Heart right ventricle (tissue), 16 donors: ENCODE results near the gene VPS8. TPM values are rescaled to one million over a fixed set of nuclear protein-coding genes. Genes with fewer than 3 reads are reported as not detected.
"Not testable (repeated sequence)": the region's sequence is repeated elsewhere in the genome, so short reads cannot be mapped to it uniquely, and the experiment has no call there.

Source experiments
- ATAC-seq, 8 donors: fragments of 200-7000 bp; cut with Tn5 transposase; one replicate each; pipeline ENCODE4 v1.9.1; 2020; ENCODE audit warnings: mild to moderate bottlenecking in 8 of 8, moderate library complexity in 8 of 8, moderate number of reproducible peaks in 1 of 8
- DNase-seq, 2 donors: peaks; one replicate each; pipeline ENCODE4 v3.0.0-alpha.2; 2020
- H3K27ac ChIP-seq, 10 donors: fragments of 200-600 bp; sonication (generic) in 2 of 10; one replicate each; pipeline versions ENCODE4 v1.5.0 to v1.8.0; 2020 to 2022; ENCODE audit warnings: mild to moderate bottlenecking in 3 of 10
- H3K27me3 ChIP-seq, 7 donors: fragments of 200-600 bp; one replicate each; pipeline ENCODE4 v1.8.0; 2021 to 2022; ENCODE audit warnings: mild to moderate bottlenecking in 2 of 7
- H3K36me3 ChIP-seq, 9 donors: fragments of 200-600 bp; sonication (generic) in 1 of 9; one replicate each; pipeline versions ENCODE4 v1.5.0 to v1.8.0; 2020 to 2022; ENCODE audit warnings: mild to moderate bottlenecking in 2 of 9
- H3K4me1 ChIP-seq, 9 donors: fragments of 200-600 bp; sonication (generic) in 1 of 9; one replicate each; pipeline versions ENCODE4 v1.5.0 to v1.8.0; 2020 to 2022; ENCODE audit warnings: mild to moderate bottlenecking in 4 of 9
- H3K4me3 ChIP-seq, 10 donors: fragments of 200-600 bp; sonication (generic) in 2 of 10; one replicate each; pipeline versions ENCODE4 v1.5.0 to v1.8.0; 2020 to 2022; ENCODE audit warnings: mild to moderate bottlenecking in 7 of 10, moderate library complexity in 2 of 10
- H3K9me3 ChIP-seq, 11 donors: fragments of 200-600 bp in 10 of 11; sonication (generic) in 2 of 11; one replicate each; pipeline versions ENCODE4 v1.5.0 to v1.8.0; 2013 to 2022; ENCODE audit warnings: mild to moderate bottlenecking in 2 of 11, control low read depth in 1 of 11, moderate library complexity in 1 of 11
- CTCF ChIP-seq, 9 donors: fragments of 200-600 bp; sonication (generic) in 2 of 9; IDR thresholded peaks; one replicate each; pipeline versions ENCODE4 v1.5.0 to v1.8.0; 2021 to 2022; ENCODE audit warnings: antibody characterized with exemption in 9 of 9, mild to moderate bottlenecking in 5 of 9, moderate library complexity in 1 of 9
- WGBS, 2 donors: extraction: QIAGEN DNeasy Blood & Tissue Kit; methylation state at CpG; one replicate each; pipeline ENCODE4 v1.1.7; 2013; ENCODE audit warnings: inconsistent platforms in 1 of 2; 5-methylcytosine and 5-hydroxymethylcytosine counted together
- intact Hi-C, 10 donors: fragments of 100-400 bp; cut with DNase I; formaldehyde crosslinking; loops; one replicate each; pipeline versions ENCODE4 v1.11.1 to v1.14.2; 2022
- polyA plus RNA-seq, 2 donors: library from polyadenylated mRNA; stranded (reverse); fragments of 200-250 nt; gene quantifications; one replicate each; pipeline ENCODE4 v1.2.3, GENCODE V29; 2013
- total RNA-seq, 10 donors: library from RNA; stranded (reverse); fragmentation: NEBNext Ultra II Directional in 3 of 10; extraction: Animal tissue kit (Norgen Biotek cat#: 25700) in 3 of 10; gene quantifications; one replicate each; pipeline versions ENCODE4 v1.2.1 to v1.2.4, GENCODE V29; 2021 to 2023
- donor health status: Arrhythmogenic right ventricular cardiomyopathy.
- donor health status: ischemic (EF 13 %, LVEDD 7.1; RV severe dilation, severe dysfunction).
- donor health status: healthy with polysubstance abuse.
- donor health status: DM: no; HTN: yes; CAD: no.
- donor health status: DM: no; HTN: no; CAD: no.
- donor health status: ischemic (EF 25% LVEDD 6.9; RV normal size, moderate dysfunction).
- donor health status: ischemic (EF 25% LVEDD 5.7; RV mildly dilated, moderate dysfunction).
- donor health status: healthy.
- donor health status: DM: yes; HTN: yes; CAD: no.
- donor health status: Ischemic cardiomyopathy.
- donor health status: ischemic (EF 35%, LVEDD 5.7; RV mildly dilated, moderate dysfunction).
- donor health status: nonischemic (EF 11% LVEDD 7.7; RV severe dilation, severe dysfunction).
- donor health status: DM: yes; HTN: yes; CAD: no.
- donor health status: PGD.
- donor health status: ischemic (EF 29% LVEDD 5.4; RV normal size, mild dysfunction).
- donor health status: nonischemic (EF 23%, LVEDD 6.1; RV moderate dilation, normal function).

Gene VPS8
- total and polyA plus RNA-seq, 12 donors, result 11.1 to 123 (median 80.6) TPM

- Histone ChIP-seq H3K4me3 (no peak overlapping the region), H3K27ac (no peak overlapping the region), H3K9me3 (no peaks in the 10 kb centered on the region), H3K27me3 (no peaks in the 10 kb centered on the region), H3K4me1 (peaks cover 0 to 7% (median 0%) of the 10 kb centered on the region in 9 donors), H3K36me3 (peaks cover 0 to 66% (median 18%) of the 10 kb centered on the region in 9 donors)
- no peak for TF ChIP-seq CTCF (IDR thresholded peaks at IDR 0.05)
- ATAC-seq, result no peak
- intact Hi-C loops, result no loop called here
- 92 to 95% methylated on average over 5 of the region's 5 CpGs for WGBS, 2 donors
- no peak for DNase-seq
Observed at GRCh38 chr3:184985586-184985985, 173.6 kb downstream of the VPS8 start.

- DNase-seq, result no peak
- Histone ChIP-seq H3K27me3 (no peaks in the 10 kb centered on the region), H3K27ac (no peak overlapping the region), H3K9me3 (no peaks in the 10 kb centered on the region), H3K4me3 (no peak overlapping the region), H3K4me1 (peaks cover 0 to 7% (median 0%) of the 10 kb centered on the region in 9 donors), H3K36me3 (peaks cover 0 to 73% (median 18%) of the 10 kb centered on the region in 9 donors)
- intact Hi-C loops, result no loop called here
- no peak for TF ChIP-seq CTCF (IDR thresholded peaks at IDR 0.05)
- peak in 1 of 8 donors; percentile 37 for ATAC-seq
- WGBS, 2 donors, result 79 to 86% methylated on average over 3 of the region's 3 CpGs
Observed at GRCh38 chr3:184986366-184986889, 174.5 kb downstream of the VPS8 start.

- H3K4me3 ChIP-seq, result no peak overlapping the region
- WGBS, 2 donors, result 98 to 100% methylated on average over 1 of the region's 1 CpG
- ATAC-seq, result no peak
Observed at GRCh38 chr3:184993394-184993793, 181.4 kb downstream of the VPS8 start.

DNA sequence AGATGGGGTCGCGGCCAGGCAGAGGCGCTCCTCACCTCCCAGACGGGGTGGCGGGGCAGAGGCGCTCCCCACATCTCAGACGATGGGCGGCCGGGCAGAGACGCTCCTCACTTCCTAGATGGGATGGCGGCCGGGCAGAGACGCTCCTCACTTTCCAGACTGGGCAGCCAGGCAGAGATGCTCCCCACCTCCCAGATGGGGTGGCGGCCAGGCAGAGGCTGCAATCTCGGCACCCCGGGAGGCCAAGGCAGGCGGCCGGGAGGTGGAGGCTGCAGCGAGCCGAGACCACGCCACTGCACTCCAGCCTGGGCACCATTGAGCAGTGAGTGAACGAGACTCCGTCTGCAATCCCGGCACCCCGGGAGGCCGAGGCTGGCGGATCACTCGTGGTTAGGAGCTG lies 191.9 kb downstream of the VPS8 start:
- H3K4me3 ChIP-seq, ATAC-seq, H3K27me3 ChIP-seq, H3K27ac ChIP-seq, intact Hi-C loops, H3K4me1 ChIP-seq, DNase-seq, H3K9me3 ChIP-seq: not testable (repeated sequence)
- peaks cover 0 to 63% (median 32%) of the 10 kb centered on the region in 9 donors for H3K36me3 ChIP-seq
- 90 to 99% methylated on average over 6 to 23 of the region's 28 CpGs for WGBS, 2 donors

More at GRCh38 chr3:184993394-184993793, 181.4 kb downstream of the VPS8 start:
- H3K9me3 ChIP-seq, result no peaks in the 10 kb centered on the region
- H3K27me3 ChIP-seq, result no peaks in the 10 kb centered on the region
- DNase-seq, result no peak
- no peaks in the 10 kb centered on the region for H3K4me1 ChIP-seq
- no peak for TF ChIP-seq CTCF (IDR thresholded peaks at IDR 0.05)
- no peak overlapping the region for H3K27ac ChIP-seq
- H3K36me3 ChIP-seq, result peaks cover 0 to 70% (median 25%) of the 10 kb centered on the region in 9 donors
- intact Hi-C loops, result no loop called here

GRCh38 chr3:185009650-185010049 lies 197.7 kb downstream of the VPS8 start:
- ATAC-seq (no peak), DNase-seq (no peak)
- TF ChIP-seq CTCF (IDR thresholded peaks at IDR 0.05), result no peak
- peaks cover 0 to 54% (median 10%) of the 10 kb centered on the region in 9 donors for H3K36me3 ChIP-seq
- no peaks in the 10 kb centered on the region for H3K4me1 ChIP-seq
- 89 to 95% methylated on average over 3 of the region's 3 CpGs for WGBS, 2 donors
- intact Hi-C loops, result no loop called here
- no peaks in the 10 kb centered on the region for H3K27me3 ChIP-seq
- H3K4me3 ChIP-seq, result no peak overlapping the region
- H3K9me3 ChIP-seq, result peaks cover 0 to 28% (median 6%) of the 10 kb centered on the region in 11 donors
- no peak overlapping the region for H3K27ac ChIP-seq

DNA sequence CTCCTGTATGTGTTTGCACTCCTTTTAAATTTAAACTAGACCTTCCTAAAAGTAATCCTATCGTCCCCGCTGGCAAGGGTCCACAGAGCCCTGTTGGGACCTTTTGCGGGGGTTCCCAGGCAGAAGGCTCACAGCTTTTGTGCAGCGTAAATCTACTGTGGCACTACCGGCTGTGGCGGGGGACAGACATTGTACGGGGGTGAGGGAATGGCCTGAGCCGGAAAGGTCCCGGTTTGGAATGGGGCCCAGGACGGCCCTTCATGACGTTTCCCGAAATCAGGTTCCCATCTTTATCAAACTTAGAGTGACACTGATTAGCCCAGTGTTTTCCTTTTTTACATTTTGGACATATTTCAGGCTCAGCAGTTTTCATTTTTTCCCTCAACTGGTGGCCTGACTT lies 205.6 kb downstream of the VPS8 start:
- H3K27me3 ChIP-seq, intact Hi-C loops, ATAC-seq: not testable (repeated sequence)
- Histone ChIP-seq H3K36me3 (peaks cover 0 to 25% (median 0%) of the 10 kb centered on the region in 9 donors), H3K27ac (peak overlapping the region in 6 of 10 donors; percentile 9 to 71 (median 57)), H3K9me3 (peaks cover 0 to 11% (median 0%) of the 10 kb centered on the region in 11 donors), H3K4me3 (peak overlapping the region in 7 of 10 donors; percentile 3 to 43 (median 35)), H3K4me1 (peaks cover 0 to 12% (median 0%) of the 10 kb centered on the region in 9 donors)
- WGBS, 2 donors, result 41 to 47% methylated on average over 12 of the region's 12 CpGs
- peak; percentile 27 to 33 for DNase-seq

DNA sequence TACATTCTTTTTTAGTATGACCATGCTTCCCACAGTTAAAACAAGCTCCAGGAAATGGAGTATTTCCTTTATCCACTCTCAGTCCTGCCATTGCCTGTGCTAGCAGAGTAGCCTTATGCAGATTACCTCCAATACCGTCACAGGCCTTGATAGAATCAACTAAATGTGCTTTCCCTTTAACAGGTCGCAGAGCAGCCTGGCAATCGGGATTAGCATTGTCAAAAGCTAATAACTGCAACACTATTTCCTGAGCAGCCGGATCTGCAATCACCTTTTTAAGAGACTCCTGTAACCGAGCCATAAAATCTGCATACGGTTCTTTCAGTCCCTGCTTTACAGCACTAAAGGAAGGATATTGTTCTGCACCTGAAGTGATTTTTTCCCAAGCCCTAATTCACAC lies 206.0 kb downstream of the VPS8 start:
- intact Hi-C loops, DNase-seq, H3K27me3 ChIP-seq, ATAC-seq: not testable (repeated sequence)
- peak overlapping the region in 6 of 10 donors; percentile 3 to 43 (median 32) for H3K4me3 ChIP-seq
- peak overlapping the region in 5 of 10 donors; percentile 39 to 71 (median 58) for H3K27ac ChIP-seq
- peaks cover 0 to 12% (median 0%) of the 10 kb centered on the region in 9 donors for H3K4me1 ChIP-seq
- H3K9me3 ChIP-seq, result peaks cover 0 to 11% (median 0%) of the 10 kb centered on the region in 11 donors
- peaks cover 0 to 25% (median 0%) of the 10 kb centered on the region in 9 donors for H3K36me3 ChIP-seq
- WGBS, 2 donors, result 40 to 61% methylated on average over 6 of the region's 6 CpGs
